GM18861 (cell line): ENCODE data around the gene CRYBG2.

Experiments
- ATAC-seq: cut with Tn5 transposase; IDR thresholded peaks from one replicate; pipeline ENCODE4 v1.9.1; 2021; ENCODE audit not compliant: unreplicated experiment

CRYBG2 gene

DNA sequence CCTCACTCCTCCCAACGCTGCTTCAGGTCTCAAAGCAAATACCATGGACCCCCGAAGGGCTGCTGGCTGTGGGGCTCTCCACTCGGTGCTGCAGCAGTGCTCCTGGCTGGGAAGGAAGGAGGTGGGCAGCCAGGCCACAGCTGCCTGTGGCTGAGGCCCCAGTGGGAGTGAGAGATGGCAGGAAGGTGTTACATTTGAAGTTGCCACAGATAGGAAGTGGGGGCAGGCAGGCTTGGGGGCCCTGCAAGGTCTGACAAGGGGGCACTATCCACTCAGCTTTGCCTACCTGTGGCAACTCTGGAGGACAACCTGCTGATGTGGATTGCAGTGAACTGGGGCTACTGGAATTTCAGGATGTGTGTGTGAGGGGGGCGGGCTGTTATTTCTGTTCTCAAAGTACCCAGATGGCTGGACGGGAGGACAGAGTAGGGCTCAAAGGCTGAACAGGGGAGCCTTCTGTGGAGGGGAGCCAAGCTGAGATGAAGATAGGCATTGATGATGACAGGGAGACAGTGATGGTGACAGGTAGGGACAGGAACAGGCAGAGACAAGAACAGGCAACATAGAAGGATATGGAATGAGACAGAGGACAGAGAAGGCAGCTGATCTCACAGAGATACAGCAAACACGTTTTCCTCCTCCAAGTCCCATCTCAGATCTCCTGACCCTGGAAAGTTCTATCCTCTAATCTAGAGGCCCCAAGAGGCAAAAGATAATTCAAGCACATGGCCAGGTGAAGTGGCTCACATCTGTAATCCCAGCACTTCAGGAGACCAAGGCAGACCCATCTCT, 16.9 kb upstream of the CRYBG2 start:
- no peak for ATAC-seq

DNA sequence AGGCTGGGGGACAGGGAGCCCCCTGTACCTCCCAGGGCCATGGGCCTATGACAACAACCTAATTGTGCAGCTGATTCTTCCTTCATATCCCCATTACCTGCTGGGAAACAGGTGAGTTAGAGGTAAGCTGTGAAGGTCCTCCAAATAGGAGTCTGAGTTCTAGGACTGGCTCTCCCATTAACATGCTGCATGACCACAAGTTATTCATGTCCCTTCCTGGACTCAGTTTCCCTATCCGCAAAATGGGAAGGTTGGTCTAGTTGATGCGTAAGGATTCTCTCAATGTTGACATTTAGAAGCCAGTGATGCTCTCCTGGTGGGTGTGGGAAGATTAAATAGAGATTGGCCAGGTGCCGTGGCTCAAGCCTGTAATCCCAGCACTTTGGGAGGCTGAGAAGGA, 14.6 kb upstream of the CRYBG2 start:
- ATAC-seq = no peak

DNA sequence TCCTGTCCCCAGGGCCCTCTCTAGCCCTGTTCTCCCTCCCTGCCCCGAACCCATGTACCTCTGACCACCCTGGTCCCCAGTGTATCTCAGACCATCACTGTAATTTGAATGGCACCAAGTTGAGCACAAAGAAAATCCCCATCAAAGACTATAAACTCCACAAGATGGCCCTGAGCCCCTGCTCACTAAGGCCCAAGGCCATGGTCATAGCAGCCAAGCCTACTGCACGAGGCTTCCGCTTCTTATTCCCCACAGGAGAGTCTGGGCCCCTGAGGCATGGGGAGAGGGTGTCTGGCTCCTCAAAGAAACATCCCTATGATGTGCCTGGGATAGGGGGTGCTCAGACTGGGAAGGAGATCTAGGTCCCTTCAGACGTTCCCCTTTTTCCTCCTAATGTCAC, 14.1 kb upstream of the CRYBG2 start:
- ATAC-seq = no peak

DNA sequence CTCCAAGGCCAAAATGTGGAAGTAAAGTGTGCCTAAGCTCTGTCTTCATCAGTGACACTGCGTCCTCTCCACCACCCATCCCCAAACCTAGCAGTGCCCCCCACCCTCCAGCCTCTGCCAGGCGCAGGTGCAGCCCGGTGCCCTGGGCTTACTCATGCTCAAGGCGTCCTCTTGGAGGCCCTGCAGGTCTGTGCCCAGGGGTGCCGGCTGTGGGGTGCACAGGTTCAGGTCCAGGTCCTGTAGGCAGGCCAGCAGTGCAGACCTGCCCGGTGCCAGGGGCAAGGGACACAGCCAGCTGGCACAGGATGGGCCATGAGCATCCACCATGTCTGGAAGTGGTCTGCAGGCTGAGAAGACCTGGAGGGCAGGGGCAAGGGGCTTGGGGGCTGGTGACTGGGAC, 13.5 kb upstream of the CRYBG2 start:
- no peak for ATAC-seq

DNA sequence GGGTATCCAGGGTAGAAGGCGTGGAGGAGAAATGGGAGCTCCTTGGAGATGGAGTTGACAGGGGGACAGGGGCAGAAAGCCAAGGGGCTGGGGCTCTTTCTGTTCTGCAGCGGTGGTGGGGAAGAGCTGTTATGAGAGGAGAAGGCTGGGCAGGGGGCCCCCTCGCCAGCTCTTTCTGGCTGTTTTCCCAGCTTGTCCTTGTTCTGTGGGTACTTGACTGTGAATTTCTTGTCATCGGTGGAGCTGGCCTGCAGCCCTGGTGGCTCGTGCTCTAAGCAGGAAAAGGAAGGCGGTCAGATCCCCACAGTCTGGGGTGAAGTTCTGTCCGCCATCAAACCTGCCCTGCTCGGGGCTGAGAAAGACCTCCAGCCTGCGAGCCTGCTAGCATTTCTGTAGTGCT, 11.0 kb upstream of the CRYBG2 start:
- ATAC-seq = no peak

DNA sequence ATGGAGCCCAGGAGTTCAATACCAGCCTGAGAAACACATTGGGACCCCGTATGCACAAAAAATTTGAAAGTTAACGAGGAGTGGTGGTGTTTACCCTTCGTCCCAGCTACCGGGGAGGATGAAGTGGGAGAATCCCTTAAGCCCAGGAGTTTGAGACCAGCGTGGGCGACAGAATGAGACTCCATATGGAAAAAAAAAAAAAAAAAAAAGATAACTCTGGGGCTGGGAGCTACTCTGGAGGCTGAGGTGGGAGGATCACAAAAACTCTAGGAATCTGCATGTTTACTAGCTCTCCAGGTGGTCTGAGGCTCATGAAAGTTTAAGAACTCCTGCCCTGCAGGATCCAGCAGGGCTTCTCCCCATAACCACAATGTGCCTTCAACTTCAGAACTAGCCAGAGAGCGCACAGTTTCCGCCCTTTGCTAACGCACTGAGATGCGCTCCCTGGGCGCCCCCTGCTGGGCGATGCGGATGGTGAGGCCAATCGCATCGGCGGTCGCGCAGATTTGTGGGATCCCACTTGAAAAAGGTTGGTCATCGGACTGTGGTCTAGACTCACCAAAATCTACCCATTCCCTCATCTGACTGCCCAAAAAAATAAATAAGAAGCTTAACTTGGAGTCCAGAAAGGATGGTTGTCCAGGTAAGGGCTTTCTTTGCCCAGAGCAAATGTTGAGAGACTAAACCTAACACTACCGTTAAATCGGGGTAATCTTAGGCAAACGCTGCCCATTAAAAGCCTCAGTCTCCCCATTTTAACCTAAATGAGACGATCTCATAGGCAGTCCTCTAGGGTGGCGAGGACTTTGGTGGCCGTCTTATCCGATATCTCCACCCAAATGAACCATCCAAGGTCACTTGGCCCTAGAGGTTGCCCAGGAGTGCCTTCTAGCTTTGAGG, 9.9 kb upstream of the CRYBG2 start:
- ATAC-seq = no peak

DNA sequence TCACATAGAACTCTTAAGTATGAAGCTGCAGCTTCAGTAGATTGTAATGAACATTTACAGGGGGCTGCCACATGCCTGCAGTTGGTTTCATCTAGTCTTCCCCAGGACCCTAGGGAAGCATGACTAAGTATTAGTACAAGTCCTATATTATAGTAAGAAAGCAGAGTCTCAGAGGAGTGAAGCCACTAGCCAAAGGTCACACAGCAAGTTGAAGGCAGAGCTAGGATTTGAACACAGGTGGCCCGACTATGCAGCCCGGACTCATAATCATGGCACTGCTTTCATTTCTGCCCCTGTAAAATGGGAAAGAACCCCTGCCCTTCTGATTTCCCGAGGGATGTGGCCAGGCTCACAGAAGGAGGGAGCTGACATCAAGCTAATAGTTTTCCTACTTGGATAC, 8.4 kb upstream of the CRYBG2 start:
- no peak for ATAC-seq

DNA sequence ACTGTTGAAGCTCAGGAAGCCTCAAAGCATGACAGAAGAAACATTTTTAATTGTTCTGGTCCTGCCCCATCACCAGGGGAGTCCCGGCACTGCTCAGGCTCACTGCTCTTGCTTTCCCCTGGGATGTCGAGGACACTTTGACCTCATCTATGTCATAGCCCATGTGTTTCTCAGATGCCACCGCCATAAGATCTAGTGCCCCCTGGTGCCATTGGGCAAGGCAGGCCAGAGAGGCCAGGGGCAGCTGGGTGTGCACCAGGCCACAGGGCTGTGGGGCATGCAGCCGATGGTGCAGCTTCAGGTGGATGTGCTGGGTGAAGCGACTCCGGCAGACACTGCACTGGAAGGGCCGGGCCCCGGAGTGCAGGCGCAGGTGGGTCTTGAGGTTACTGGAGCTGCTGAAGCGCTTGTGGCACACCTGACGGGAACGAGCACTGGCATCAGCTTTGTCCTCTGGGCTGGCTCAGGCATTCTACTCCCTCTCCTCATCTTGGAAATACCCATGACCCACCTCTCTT, 7.7 kb upstream of the CRYBG2 start:
- ATAC-seq = no peak

DNA sequence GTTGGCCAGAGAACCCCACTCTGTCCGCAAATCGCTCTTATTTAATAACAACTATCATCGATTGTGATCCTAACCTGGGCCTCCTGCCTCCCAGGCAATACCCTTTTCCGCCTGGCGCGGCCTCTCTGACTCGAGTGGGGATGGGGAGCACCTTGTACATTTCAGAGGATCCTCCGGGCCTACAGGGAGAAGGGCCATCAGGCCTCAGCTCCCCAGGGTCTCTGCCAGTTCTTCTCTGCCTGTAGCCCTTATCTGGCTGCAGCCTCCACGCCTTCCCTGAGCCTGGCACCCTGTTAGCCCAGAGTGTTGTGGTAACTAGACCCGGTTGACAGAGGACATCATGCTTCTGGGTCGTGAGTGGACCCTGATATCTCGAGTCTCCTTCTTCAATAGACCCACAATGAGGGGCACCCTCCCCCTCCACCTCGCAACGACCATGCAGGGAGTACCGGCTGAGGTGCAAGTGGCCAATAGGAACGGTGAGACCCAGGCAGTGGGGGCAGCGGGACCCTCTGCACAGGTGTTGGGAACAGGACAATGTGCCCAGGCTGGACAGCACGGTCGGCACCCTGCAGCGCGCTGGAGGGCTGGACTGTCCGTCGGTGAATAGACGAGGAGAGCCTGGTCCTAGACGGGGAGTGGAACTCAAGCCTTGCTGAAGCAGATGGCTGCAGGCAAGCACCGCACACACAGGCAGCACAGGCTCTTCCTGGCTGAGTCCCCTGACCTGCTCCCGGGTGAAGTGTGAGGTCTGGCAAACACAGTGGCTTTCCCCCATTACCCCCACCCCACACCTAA, 7.1 kb upstream of the CRYBG2 start:
- no peak for ATAC-seq

DNA sequence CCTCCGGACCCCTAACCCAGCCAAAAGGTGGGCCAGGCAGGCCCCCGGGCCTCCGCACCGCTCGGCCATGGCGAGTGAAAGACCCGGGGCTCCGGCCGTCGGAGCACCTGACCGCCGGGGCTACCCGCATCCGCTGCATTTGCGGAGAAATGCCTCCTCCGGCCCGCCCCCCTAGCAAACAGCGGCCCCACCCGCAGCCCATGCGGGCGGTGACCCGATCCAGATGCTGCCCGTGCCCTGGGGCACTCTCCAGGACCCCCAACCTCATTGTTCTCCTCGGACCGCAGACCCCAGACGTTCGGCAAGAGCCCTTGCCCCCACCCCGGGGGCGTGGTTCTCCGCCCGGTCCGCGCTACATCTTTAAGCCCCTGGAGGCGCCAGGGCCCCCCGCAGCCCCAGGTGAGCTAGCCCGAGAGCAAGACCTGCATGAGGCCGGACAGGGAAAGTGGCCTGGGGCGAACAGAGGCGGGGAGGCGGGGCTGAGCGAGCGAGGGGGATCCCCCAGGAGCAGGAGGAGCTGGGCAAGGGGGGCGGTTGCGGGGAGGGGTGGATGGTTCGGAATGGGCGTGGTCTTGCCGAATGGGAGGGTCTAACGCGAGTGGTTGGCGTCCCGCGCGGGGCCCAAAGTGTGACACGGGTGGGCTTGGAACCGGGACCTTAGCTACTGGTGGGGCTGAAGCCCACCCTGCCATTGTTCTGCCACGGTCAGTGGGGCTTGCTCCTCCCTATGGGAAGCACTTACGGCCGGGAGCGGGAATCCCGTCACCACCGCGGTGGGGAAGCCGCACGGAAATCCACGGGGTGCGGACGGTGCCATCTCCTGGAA, 6.3 kb upstream of the CRYBG2 start:
- ATAC-seq = no peak

DNA sequence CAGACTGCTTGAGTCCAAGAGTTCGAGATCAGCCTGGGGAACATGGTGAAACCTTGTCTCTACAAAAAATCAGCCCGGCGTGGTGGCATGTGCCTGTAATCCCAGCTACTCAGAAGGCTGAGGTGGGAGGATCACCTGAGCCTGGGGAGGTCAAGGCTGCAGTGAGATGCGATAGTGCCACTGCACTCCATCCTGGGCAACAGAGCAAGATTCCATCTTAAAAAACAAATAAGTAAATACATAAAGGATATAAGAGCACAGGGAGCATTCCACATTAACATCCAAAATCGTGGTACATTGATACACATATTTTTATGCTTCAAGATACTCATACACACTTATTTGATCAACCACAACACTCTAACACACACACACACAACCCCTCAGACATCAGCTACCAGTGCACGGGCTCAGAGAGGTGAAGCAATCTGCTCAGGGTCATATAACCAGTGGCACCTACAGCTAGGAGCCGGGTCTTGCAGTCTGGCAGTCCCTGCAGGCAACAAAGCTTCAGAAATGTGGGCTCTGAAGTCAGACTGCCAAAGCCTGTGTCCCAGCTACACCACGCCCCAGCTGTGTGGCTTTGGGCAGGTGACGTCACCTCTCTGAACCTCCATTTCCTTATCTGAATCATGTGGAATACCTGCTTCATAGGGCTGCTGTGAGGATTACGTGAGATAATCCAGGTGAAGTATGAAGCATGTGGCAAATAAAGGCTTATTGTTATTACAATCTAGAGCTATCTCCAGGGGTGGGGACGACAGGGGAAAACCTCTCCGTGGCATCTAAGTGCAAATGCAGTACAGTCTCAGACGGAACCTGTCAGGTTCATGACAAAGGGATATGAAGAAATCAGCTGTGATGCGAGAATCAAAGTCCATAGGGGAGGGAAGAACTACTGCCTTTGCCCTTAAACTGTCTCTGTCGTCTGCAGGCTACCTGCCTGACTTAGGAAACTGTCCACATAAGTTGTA, 4.8 kb upstream of the CRYBG2 start:
- no peak for ATAC-seq

DNA sequence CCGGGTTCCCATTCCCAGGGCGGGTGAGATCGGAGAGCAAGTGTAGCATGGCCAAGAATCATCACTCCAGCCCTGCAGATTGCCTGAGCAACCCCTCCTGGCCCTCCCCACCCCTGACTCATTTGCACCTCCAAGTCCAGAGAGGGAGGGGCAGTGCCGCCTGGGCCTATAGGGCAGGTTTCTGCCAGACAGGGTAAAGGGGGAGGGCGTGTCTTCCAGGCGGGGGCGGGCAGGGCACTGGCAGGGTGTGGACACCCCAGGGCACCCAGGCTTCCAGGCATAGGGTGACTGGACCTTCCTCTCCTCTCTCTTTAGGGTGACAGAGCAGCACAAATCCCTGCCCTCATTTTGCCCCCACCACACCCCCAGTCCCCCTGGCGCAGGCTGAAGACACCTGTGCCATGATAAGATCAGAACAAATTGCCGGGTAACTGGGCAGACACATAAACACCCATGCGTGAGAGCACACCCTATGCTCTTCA, 3.2 kb upstream of the CRYBG2 start:
- ATAC-seq = no peak

DNA sequence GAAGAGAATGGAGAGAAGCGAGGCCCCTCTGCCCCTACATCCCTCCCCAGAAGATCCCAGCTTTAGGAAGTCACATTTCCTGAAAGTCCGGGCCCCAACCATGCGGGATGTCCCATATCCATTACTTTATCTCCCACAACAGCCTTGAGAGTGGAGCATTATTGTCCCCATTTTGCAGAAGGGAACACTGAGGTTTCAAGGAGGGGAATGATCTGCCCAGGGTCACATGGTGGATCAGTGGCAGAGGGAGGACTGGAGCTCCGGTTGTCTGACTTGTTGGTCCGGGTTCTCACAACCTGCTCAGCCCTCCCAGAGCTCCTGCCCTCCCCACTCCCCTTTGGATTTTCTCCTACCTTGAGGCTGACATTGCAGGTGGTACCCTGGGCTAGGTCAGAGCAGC, 2.2 kb upstream of the CRYBG2 start:
- ATAC-seq = no peak

DNA sequence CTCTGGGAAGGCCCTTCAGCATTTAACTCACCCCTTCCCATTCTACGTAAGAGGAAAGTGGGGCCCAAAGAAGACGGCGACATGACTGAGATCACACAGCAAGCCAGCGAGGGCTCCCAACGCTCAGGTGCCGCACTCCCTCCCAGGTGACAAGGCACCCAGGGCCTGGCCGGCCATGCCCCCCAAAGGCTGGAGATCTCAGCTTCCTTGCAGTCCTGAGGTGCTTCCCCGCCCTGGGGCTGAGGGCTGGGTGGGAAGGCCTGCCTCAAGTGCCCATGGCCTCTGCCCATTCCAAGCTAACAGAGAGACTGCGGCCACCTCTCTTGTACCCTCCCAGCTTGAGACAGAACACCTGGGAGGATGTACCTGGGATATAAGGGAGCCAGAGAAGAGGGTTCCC, 1.0 kb upstream of the CRYBG2 start:
- ATAC-seq = no peak

DNA sequence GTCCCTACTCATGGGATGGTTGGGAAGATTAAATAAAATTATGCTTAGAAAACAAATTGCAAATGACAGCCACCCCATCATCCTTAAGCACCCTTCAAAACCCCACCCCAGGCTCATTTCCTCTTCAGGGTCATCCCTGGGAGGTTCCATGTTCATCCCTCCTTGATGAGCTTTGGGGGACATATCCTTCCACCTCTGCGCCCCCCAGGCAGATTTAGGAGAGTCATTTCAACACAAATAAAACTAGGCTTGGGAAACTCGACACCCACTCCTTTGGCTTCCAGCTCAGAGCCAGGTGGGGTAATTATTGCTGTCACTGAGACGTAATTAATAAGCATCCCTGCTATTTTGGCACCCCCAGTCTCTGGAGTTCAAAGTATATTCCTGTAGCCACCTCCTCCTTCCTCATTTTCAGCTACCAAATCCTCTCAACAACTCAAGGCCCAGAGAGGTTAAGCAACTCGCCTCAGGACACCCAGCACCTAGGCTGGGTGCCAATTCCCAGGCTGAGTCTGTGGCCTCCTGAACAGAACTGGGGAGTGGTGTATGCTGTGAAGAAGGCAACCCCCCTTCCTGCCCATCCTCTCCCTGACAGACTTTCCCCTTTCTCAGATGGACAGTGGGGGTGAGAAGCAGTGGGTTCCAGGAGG, 595 bp downstream of the CRYBG2 start:
- ATAC-seq = no peak

DNA sequence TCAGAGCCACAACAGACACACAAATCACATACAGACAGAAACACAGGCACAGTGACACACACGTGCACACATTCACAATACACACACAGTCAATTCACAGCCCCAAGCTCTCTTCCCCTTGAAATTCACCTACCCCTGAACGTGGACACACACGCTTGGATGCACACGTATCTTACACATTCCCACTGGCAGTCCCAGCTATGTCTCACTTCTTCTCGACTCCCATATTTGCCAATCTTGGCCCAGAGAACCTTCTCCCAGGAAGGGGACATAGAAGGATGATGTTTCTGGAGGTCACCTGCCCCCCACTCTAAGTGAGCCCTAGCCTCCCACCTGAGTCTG, 1.6 kb downstream of the CRYBG2 start:
- no peak for ATAC-seq

DNA sequence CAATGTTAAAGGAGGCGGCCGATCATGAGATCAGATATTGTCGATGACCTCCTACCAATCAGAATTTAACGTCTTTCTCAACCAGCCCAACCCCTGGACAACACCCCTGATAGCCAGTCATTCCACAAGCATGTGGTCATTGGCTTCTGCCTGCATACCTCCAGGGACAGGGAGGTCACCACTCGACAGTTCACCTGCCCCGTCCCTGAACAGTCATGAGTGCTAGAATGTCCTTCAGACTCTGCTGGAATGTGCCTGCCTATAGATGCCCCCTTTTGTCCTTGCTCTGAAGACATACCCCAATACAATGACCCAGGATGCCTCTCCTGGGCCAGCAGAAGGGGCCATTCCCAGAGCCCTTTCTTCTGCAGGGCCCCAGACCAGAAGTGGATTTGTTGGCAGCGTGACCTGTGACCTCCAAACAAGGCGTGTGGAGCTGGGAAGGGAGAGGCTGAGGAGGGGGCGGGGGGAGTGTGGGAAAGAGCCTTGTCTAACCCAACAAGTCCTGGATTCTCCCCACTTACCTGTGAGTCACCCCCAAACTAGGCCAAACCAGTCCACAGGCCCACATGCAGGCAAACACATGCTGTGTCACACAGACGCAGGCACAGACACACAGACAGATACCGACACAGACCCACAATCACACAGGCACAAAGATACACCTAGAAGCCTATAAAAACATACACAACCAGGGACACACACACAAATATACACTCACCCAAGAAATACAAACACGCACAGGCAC, 2.2 kb downstream of the CRYBG2 start:
- ATAC-seq = no peak
